Progenitor cell of endocrine pancreas (in vitro differentiated cells): ENCODE results near the gene TMEM238L. TPM values are rescaled to one million over a fixed set of nuclear protein-coding genes. Genes with fewer than 3 reads are reported as not detected.

Experiments
- DNase-seq: peaks from one replicate; pipeline ENCODE4 v3.0.0; 2021; ENCODE audit warnings: low spot score; ENCODE audit not compliant: unreplicated experiment
- H3K27ac Mint-ChIP-seq: 2 replicates; pipeline ENCODE4 v1.8.0; 2021; ENCODE audit warnings: mild to moderate bottlenecking, moderate library complexity, mixed read lengths
- H3K27me3 Mint-ChIP-seq: 2 replicates; pipeline ENCODE4 v1.8.0; 2021; ENCODE audit warnings: mixed read lengths
- H3K36me3 Mint-ChIP-seq: 2 replicates; pipeline ENCODE4 v1.8.0; 2022; ENCODE audit warnings: mixed read lengths; ENCODE audit not compliant: insufficient read depth
- H3K4me1 Mint-ChIP-seq: 2 replicates; pipeline ENCODE4 v1.8.0; 2021; ENCODE audit warnings: low read depth, mixed read lengths
- H3K4me3 Mint-ChIP-seq: 2 replicates; pipeline ENCODE4 v1.8.0; 2021; ENCODE audit warnings: low read depth, mild to moderate bottlenecking, moderate library complexity, mixed read lengths
- H3K9me3 Mint-ChIP-seq: 2 replicates; pipeline ENCODE4 v1.8.0; 2021; ENCODE audit warnings: low read depth, mixed read lengths
- total RNA-seq: library from RNA; stranded (reverse); gene quantifications from 2 replicates; pipeline ENCODE4 v1.2.1, GENCODE V29; 2021
- TF ChIP-seq, protein P1 (sequence below): fragments of 200-600 bp; sonication (generic); IDR thresholded peaks from one replicate; pipeline ENCODE4 v1.5.0; 2021; ENCODE audit warnings: antibody characterized with exemption, mild to moderate bottlenecking; ENCODE audit not compliant: unreplicated experiment

The TMEM238L gene
- total RNA-seq, 1 donor from 2014 or later, result not detected

DNA sequence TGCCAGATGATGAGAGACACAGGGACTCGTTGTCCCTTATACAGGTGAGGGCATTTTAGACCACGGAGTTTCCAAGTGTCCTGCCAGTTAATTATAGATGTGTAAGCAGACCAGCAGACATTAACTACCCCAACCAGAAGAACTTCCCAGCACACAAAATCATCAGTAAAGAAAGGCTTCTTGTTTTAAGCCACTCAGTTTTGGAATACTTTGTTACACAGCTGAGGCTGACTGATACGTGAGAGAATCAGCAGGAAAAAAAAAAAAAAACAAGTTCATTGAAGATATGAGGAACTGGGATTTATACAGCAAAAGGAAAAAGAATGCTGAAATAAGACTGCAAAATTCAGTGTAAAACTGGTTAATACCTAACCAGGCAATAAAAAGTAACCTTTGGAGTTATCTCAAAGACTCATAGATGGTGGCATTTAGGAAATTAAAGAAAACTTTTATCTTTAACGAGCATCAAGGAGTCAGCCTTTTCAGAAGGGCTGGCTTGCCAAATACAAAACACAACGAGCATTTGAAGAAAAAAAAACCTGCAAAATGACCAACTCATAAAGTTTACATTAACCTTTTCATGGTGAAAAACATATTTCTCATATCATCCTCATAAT, 28.1 kb downstream of the TMEM238L start:
- TF ChIP-seq, protein P1, sequence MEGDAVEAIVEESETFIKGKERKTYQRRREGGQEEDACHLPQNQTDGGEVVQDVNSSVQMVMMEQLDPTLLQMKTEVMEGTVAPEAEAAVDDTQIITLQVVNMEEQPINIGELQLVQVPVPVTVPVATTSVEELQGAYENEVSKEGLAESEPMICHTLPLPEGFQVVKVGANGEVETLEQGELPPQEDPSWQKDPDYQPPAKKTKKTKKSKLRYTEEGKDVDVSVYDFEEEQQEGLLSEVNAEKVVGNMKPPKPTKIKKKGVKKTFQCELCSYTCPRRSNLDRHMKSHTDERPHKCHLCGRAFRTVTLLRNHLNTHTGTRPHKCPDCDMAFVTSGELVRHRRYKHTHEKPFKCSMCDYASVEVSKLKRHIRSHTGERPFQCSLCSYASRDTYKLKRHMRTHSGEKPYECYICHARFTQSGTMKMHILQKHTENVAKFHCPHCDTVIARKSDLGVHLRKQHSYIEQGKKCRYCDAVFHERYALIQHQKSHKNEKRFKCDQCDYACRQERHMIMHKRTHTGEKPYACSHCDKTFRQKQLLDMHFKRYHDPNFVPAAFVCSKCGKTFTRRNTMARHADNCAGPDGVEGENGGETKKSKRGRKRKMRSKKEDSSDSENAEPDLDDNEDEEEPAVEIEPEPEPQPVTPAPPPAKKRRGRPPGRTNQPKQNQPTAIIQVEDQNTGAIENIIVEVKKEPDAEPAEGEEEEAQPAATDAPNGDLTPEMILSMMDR, result no peak
- no peak for DNase-seq
- H3K27me3 Mint-ChIP-seq, result peaks cover 6% of the 10 kb centered on the region
- peaks cover 5% of the 10 kb centered on the region for H3K4me1 Mint-ChIP-seq
- no peak overlapping the region for H3K27ac Mint-ChIP-seq
- peaks cover 4% of the 10 kb centered on the region for H3K36me3 Mint-ChIP-seq
- H3K9me3 Mint-ChIP-seq, result peaks cover 14% of the 10 kb centered on the region
- no peak overlapping the region for H3K4me3 Mint-ChIP-seq

DNA sequence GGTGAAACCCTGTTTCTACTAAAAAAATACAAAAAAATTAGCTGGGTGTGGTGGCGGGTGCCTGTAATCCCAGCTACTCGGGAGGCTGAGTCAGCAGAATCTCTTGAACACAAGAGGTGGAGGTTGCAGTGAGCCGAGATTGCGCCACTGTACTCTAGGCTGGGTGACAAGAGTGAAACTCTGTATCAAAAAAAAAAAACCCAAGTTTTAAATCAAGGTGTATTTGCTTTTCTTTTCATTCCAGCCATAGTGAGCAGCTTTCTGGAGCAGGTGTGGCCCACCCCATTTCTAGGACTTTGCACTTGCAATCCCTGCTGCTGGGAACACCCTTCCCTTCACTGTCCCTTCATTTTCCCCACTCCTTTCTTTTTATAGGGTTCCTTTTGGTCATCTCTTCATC, 28.8 kb downstream of the TMEM238L start:
- Mint-ChIP-seq H3K27me3 (peaks cover 6% of the 10 kb centered on the region), H3K4me1 (peaks cover 5% of the 10 kb centered on the region), H3K36me3 (peaks cover 4% of the 10 kb centered on the region), H3K27ac (no peak overlapping the region), H3K4me3 (no peak overlapping the region), H3K9me3 (peaks cover 14% of the 10 kb centered on the region)
- TF ChIP-seq, protein P1, result no peak
- no peak for DNase-seq

DNA sequence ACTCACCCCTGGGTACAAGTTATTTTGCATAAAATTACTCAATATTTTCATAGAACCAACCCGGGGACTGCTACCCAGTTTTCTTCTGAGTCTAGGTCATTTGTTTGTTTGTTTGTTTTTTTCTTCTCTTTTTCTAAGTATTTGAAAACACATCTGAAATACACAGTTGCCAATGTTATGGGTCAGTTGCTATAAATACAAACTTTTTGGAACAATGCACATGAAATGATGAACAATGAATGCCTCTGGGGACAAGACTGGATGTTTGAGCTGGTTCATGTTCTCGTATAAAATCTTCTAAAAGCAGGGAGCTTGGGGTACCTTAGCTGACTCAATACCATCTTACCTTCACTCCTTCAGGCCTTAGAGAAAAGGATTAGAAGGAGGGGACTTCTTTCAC, 30.5 kb downstream of the TMEM238L start:
- Mint-ChIP-seq H3K36me3 (peaks cover 4% of the 10 kb centered on the region), H3K4me1 (peaks cover 5% of the 10 kb centered on the region), H3K9me3 (peaks cover 11% of the 10 kb centered on the region), H3K4me3 (no peak overlapping the region), H3K27ac (no peak overlapping the region), H3K27me3 (peaks cover 9% of the 10 kb centered on the region)
- TF ChIP-seq, protein P1, result no peak
- no peak for DNase-seq

DNA sequence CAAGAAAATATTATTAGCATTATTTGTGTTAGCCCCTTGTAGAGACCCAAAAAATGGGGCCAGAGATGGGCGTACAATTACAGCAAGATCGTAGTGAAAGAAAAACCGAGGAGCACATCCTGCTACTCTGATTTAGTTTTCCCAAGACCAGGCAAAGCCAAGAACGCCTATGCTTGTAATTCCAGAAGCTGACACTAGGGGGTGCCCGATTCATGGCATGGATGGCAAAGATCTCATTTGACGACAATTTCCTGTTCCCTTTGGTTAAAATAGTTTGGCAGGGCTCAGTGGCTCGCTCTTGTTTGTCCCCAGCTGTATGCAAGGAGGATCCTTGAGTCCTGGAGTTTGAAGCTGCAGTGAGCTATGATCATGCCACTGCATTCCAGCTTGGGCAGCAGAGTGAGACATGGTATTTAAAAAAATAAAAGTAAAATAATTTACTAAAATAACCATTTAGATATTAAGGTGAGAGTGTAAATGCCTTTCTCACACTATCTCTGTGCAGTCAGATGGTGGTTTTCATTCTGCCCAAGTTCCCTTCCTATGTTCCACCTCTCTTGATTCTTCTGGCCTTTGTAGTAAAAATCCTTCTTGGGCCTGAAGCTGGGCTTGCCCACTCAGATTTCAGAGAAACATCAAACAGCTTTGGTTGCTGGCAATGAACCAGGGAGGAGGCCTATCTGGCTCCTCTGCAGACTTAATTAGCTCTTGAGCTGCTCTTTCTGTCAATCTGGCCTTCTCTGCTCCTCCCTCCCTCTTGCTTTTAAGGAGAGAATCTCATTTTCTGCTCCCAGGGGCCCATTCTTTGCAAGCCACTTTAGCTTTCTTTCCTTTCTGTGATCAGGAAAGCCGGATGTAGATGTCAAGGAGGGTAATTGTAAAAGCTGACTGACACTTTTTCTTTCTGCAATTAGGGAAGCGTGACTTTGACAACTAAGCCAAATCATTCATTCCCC, 31.2 kb downstream of the TMEM238L start:
- no peak for DNase-seq
- TF ChIP-seq, protein P1, result peak; percentile 69
- H3K36me3 Mint-ChIP-seq, result peaks cover 4% of the 10 kb centered on the region
- H3K27me3 Mint-ChIP-seq, result peaks cover 9% of the 10 kb centered on the region
- H3K4me1 Mint-ChIP-seq, result peaks cover 5% of the 10 kb centered on the region
- H3K4me3 Mint-ChIP-seq, result no peak overlapping the region
- H3K27ac Mint-ChIP-seq, result no peak overlapping the region
- H3K9me3 Mint-ChIP-seq, result peaks cover 11% of the 10 kb centered on the region

DNA sequence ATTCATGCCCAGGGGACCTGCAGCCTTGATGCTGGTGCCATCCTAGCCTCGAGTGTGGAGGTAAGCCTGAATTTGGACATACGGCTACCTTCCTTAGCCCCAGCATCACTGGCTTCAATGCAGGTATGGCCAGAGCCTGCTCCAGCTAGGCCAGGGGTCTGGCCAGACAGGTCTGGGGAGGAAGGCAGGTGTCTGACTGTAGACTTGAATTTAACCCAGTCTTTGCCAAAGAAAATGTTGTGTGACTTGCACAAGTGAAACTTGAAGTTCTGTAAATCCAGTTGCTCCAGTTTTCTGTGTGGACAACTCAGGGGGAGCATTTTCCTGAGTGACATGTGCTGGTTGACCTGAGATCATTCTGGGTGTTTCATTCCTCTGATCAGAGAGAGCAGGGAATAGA, 32.8 kb downstream of the TMEM238L start:
- H3K27me3 Mint-ChIP-seq, result peaks cover 9% of the 10 kb centered on the region

More for the DNA sequence above, 32.8 kb downstream of the TMEM238L start:
- Mint-ChIP-seq H3K36me3 (peaks cover 4% of the 10 kb centered on the region), H3K9me3 (peaks cover 14% of the 10 kb centered on the region), H3K4me1 (peaks cover 5% of the 10 kb centered on the region), H3K27ac (no peak overlapping the region), H3K4me3 (no peak overlapping the region)
- TF ChIP-seq, protein P1, result no peak
- DNase-seq, result no peak
